Activated CD4-positive, alpha-beta T cell treated with anti-CD3 and anti-CD28 coated beads, Interleukin-2, amount 10 ng/mL, durations not matched to agents 24 days and 14 days (primary cell): ENCODE results near the gene ZNG1C. TPM values are rescaled to one million over a fixed set of nuclear protein-coding genes. Genes with fewer than 3 reads are reported as not detected.
A peak's percentile ranks its signal among the peaks of the same experiment; 100 is the strongest.
"Not testable (repeated sequence)": the region's sequence is repeated elsewhere in the genome, so short reads cannot be mapped to it uniquely, and the experiment has no call there.

ENCODE experiments used
- DNase-seq: peaks from one replicate; pipeline ENCODE4 v3.0.0; 2022
- H3K27ac Mint-ChIP-seq: one replicate; pipeline ENCODE4 v1.8.0; 2022; ENCODE audit warnings: mild to moderate bottlenecking, mixed read lengths
- H3K27me3 Mint-ChIP-seq: one replicate; pipeline ENCODE4 v1.8.0; 2022; ENCODE audit warnings: mixed read lengths
- H3K36me3 Mint-ChIP-seq: one replicate; pipeline ENCODE4 v1.8.0; 2022; ENCODE audit warnings: low read depth, mild to moderate bottlenecking, mixed read lengths
- H3K4me1 Mint-ChIP-seq: one replicate; pipeline ENCODE4 v1.8.0; 2021; ENCODE audit warnings: mixed read lengths
- H3K4me3 Mint-ChIP-seq: one replicate; pipeline ENCODE4 v1.8.0; 2022; ENCODE audit warnings: mild to moderate bottlenecking, moderate library complexity, mixed read lengths
- H3K9me3 Mint-ChIP-seq: one replicate; pipeline ENCODE4 v1.8.0; 2021; ENCODE audit warnings: mixed read lengths
- intact Hi-C: fragments of 100-400 bp; cut with micrococcal nuclease; formaldehyde crosslinking; loops from one replicate; pipeline ENCODE4 v1.15.1; 2023
- total RNA-seq: library from RNA; stranded (reverse); gene quantifications from 2 replicates; pipeline ENCODE4 v1.2.3, GENCODE V29; 2022

Gene ZNG1C
- total RNA-seq = 35.6 and 36.2 TPM in 2 replicates

GRCh38 chr9:68241683-68242082 is at the start of gene ZNG1C:
Gene ZNG1C (plus strand): TSS chr9:68241983. CDS start chr9:68242032, 49 bp downstream.
- DNase-seq, H3K4me3 Mint-ChIP-seq, H3K27ac Mint-ChIP-seq, intact Hi-C loops, H3K9me3 Mint-ChIP-seq, H3K4me1 Mint-ChIP-seq, H3K27me3 Mint-ChIP-seq, H3K36me3 Mint-ChIP-seq: not testable (repeated sequence)

GRCh38 chr9:68242437-68242836 is 654 bp downstream of the ZNG1C start:
- H3K4me1 Mint-ChIP-seq, H3K4me3 Mint-ChIP-seq, DNase-seq, H3K27me3 Mint-ChIP-seq, H3K36me3 Mint-ChIP-seq, H3K9me3 Mint-ChIP-seq, intact Hi-C loops, H3K27ac Mint-ChIP-seq: not testable (repeated sequence)

- intact Hi-C loops, H3K27me3 Mint-ChIP-seq, H3K4me1 Mint-ChIP-seq, H3K27ac Mint-ChIP-seq, H3K4me3 Mint-ChIP-seq, DNase-seq, H3K36me3 Mint-ChIP-seq, H3K9me3 Mint-ChIP-seq: not testable (repeated sequence)
Measured at GRCh38 chr9:68281041-68281440, 39.3 kb downstream of the ZNG1C start.

- H3K36me3 Mint-ChIP-seq, intact Hi-C loops: not testable (repeated sequence)
Measured at GRCh38 chr9:68302567-68302966, 60.8 kb downstream of the ZNG1C start, which contains the start of gene FOXD4L3. Gene FOXD4L3 (plus strand): TSS chr9:68302867. CDS start chr9:68302952, 85 bp downstream.

GRCh38 chr9:68303771-68304170 is 62.0 kb downstream of the ZNG1C start:
- H3K36me3 Mint-ChIP-seq, intact Hi-C loops, H3K27me3 Mint-ChIP-seq, H3K9me3 Mint-ChIP-seq, H3K27ac Mint-ChIP-seq, H3K4me1 Mint-ChIP-seq, H3K4me3 Mint-ChIP-seq, DNase-seq: not testable (repeated sequence)

More at GRCh38 chr9:68302567-68302966, 60.8 kb downstream of the ZNG1C start, which contains the start of gene FOXD4L3:
- H3K9me3 Mint-ChIP-seq, H3K4me1 Mint-ChIP-seq, H3K27me3 Mint-ChIP-seq, DNase-seq, H3K27ac Mint-ChIP-seq, H3K4me3 Mint-ChIP-seq: not testable (repeated sequence)

GRCh38 chr9:68304212-68304611 is 62.4 kb downstream of the ZNG1C start:
- DNase-seq, H3K4me3 Mint-ChIP-seq, H3K9me3 Mint-ChIP-seq, H3K27me3 Mint-ChIP-seq, H3K36me3 Mint-ChIP-seq, H3K27ac Mint-ChIP-seq, intact Hi-C loops, H3K4me1 Mint-ChIP-seq: not testable (repeated sequence)

GRCh38 chr9:68304777-68305176 is 63.0 kb downstream of the ZNG1C start:
- H3K36me3 Mint-ChIP-seq, H3K9me3 Mint-ChIP-seq, H3K4me1 Mint-ChIP-seq, H3K4me3 Mint-ChIP-seq, H3K27me3 Mint-ChIP-seq, intact Hi-C loops, DNase-seq, H3K27ac Mint-ChIP-seq: not testable (repeated sequence)

GRCh38 chr9:68305680-68306285 is 64.0 kb downstream of the ZNG1C start:
- H3K36me3 Mint-ChIP-seq, H3K27me3 Mint-ChIP-seq, H3K27ac Mint-ChIP-seq, H3K4me3 Mint-ChIP-seq, H3K9me3 Mint-ChIP-seq, H3K4me1 Mint-ChIP-seq, DNase-seq, intact Hi-C loops: not testable (repeated sequence)

- H3K27me3 Mint-ChIP-seq, intact Hi-C loops, H3K9me3 Mint-ChIP-seq, DNase-seq, H3K36me3 Mint-ChIP-seq, H3K4me3 Mint-ChIP-seq, H3K4me1 Mint-ChIP-seq, H3K27ac Mint-ChIP-seq: not testable (repeated sequence)
Measured at GRCh38 chr9:68306391-68306964, 64.7 kb downstream of the ZNG1C start.

- H3K36me3 Mint-ChIP-seq, H3K9me3 Mint-ChIP-seq, intact Hi-C loops, H3K4me1 Mint-ChIP-seq, DNase-seq, H3K4me3 Mint-ChIP-seq, H3K27me3 Mint-ChIP-seq, H3K27ac Mint-ChIP-seq: not testable (repeated sequence)
Measured at GRCh38 chr9:68307127-68307526, 65.3 kb downstream of the ZNG1C start.

GRCh38 chr9:68307654-68308053 is 65.9 kb downstream of the ZNG1C start:
- H3K36me3 Mint-ChIP-seq, H3K4me3 Mint-ChIP-seq, H3K4me1 Mint-ChIP-seq, H3K9me3 Mint-ChIP-seq, intact Hi-C loops, H3K27me3 Mint-ChIP-seq, H3K27ac Mint-ChIP-seq: not testable (repeated sequence)
- DNase-seq = peak; percentile 57

GRCh38 chr9:68311208-68311607 is 69.4 kb downstream of the ZNG1C start:
- DNase-seq, H3K9me3 Mint-ChIP-seq, intact Hi-C loops, H3K27me3 Mint-ChIP-seq, H3K36me3 Mint-ChIP-seq, H3K27ac Mint-ChIP-seq, H3K4me3 Mint-ChIP-seq, H3K4me1 Mint-ChIP-seq: not testable (repeated sequence)

- H3K9me3 Mint-ChIP-seq, intact Hi-C loops, H3K4me3 Mint-ChIP-seq, H3K36me3 Mint-ChIP-seq, H3K4me1 Mint-ChIP-seq, H3K27ac Mint-ChIP-seq, H3K27me3 Mint-ChIP-seq: not testable (repeated sequence)
- peak; percentile 61 for DNase-seq
Measured at GRCh38 chr9:68318209-68318608, 76.4 kb downstream of the ZNG1C start.

- H3K27ac Mint-ChIP-seq, DNase-seq, H3K4me3 Mint-ChIP-seq, H3K27me3 Mint-ChIP-seq, H3K36me3 Mint-ChIP-seq, intact Hi-C loops, H3K4me1 Mint-ChIP-seq, H3K9me3 Mint-ChIP-seq: not testable (repeated sequence)
Measured at GRCh38 chr9:68323749-68324148, 82.0 kb downstream of the ZNG1C start.

GRCh38 chr9:68324518-68324917 is 82.7 kb downstream of the ZNG1C start:
- intact Hi-C loops, H3K4me3 Mint-ChIP-seq, H3K4me1 Mint-ChIP-seq, DNase-seq, H3K9me3 Mint-ChIP-seq, H3K27ac Mint-ChIP-seq, H3K27me3 Mint-ChIP-seq, H3K36me3 Mint-ChIP-seq: not testable (repeated sequence)
